ENCODE measurements around the gene MYO5B. TPM values are rescaled to one million over a fixed set of nuclear protein-coding genes. Genes with fewer than 3 reads are reported as not detected.

Gene MYO5B
- total RNA-seq, 1 donor from 2014 or later: 39.1 TPM

DNA sequence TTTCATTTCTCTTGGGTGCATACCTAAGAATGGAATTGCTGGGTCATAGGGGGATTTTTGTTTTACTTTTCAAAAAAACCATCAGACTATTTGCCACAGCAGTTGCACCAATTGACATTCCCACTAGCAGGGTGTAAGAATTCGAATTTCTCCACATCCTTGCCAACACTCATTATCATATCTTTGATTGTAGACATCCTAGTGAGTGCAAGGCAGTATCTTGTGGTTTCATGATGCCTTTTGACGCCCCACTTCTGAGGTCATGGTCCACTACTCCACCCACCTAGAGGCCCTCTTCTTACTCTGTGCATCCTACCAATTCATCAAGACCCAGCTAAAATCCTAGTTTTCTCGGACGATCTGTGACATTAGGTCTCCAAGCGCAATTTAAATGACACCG is 161.9 kb downstream of the MYO5B start:
- Mint-ChIP-seq H3K36me3 (ENCODE audit: insufficient read depth) (peaks cover 9% of the 10 kb centered on the region), H3K9me3 (ENCODE audit: low read depth) (no peaks in the 10 kb centered on the region), H3K4me3 (ENCODE audit: low read depth) (no peak overlapping the region), H3K4me1 (ENCODE audit: low read depth) (peaks cover 5% of the 10 kb centered on the region), H3K27ac (no peak overlapping the region), H3K27me3 (no peaks in the 10 kb centered on the region)
- TF ChIP-seq, protein P1, sequence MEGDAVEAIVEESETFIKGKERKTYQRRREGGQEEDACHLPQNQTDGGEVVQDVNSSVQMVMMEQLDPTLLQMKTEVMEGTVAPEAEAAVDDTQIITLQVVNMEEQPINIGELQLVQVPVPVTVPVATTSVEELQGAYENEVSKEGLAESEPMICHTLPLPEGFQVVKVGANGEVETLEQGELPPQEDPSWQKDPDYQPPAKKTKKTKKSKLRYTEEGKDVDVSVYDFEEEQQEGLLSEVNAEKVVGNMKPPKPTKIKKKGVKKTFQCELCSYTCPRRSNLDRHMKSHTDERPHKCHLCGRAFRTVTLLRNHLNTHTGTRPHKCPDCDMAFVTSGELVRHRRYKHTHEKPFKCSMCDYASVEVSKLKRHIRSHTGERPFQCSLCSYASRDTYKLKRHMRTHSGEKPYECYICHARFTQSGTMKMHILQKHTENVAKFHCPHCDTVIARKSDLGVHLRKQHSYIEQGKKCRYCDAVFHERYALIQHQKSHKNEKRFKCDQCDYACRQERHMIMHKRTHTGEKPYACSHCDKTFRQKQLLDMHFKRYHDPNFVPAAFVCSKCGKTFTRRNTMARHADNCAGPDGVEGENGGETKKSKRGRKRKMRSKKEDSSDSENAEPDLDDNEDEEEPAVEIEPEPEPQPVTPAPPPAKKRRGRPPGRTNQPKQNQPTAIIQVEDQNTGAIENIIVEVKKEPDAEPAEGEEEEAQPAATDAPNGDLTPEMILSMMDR (IDR thresholded peaks at IDR 0.05; ENCODE audit: unreplicated experiment): no peak
- DNase-seq (ENCODE audit: low spot score, unreplicated experiment): no peak

DNA sequence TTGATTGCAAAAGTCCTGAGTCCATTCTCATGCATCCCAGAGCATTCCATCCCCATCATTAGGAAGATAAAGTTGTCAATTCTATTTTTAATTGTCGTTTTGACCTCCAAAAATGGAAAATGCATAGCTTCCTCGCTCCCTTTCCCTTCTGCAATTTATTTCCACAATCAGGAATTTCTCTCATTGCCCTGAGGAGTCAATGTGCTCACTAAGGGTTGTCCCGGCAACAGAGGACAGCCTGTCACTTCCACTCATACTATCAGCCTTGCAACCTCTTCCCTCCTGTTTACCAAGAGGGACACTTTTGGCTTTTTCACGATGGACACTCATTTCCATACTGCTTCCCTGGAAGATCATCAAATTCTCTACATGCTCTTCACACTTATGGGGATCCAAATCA is 164.8 kb downstream of the MYO5B start:
- Mint-ChIP-seq H3K9me3 (ENCODE audit: low read depth) (peaks cover 3% of the 10 kb centered on the region), H3K27ac (no peak overlapping the region), H3K4me3 (ENCODE audit: low read depth) (no peak overlapping the region), H3K36me3 (ENCODE audit: insufficient read depth) (peaks cover 7% of the 10 kb centered on the region), H3K4me1 (ENCODE audit: low read depth) (peaks cover 5% of the 10 kb centered on the region), H3K27me3 (no peaks in the 10 kb centered on the region)
- TF ChIP-seq, protein P1 (IDR thresholded peaks at IDR 0.05; ENCODE audit: unreplicated experiment): no peak
- no peak for DNase-seq (ENCODE audit: low spot score, unreplicated experiment)

DNA sequence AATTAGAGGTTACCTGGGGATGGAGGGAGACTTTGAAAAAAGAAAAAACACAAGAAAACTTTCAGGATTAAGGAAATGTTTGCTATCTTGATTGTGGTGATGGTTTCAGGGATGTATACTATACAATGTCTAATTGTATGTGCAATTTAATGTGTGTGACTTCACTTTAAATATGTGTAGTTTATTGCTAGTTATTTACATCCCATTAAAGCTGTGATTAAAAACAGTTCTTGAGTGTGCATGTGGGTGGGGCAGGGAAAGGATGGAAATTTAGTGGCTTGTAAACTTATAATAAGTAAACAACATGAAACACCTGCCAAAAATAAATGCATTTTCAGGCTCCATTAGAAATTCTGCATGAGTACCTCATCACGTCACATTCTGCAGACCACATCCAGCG is 167.0 kb downstream of the MYO5B start:
- peaks cover 4% of the 10 kb centered on the region for H3K9me3 Mint-ChIP-seq (ENCODE audit: low read depth)
- H3K27me3 Mint-ChIP-seq: no peaks in the 10 kb centered on the region
- TF ChIP-seq, protein P1 (IDR thresholded peaks at IDR 0.05; ENCODE audit: unreplicated experiment): no peak
- no peak for DNase-seq (ENCODE audit: low spot score, unreplicated experiment)
- no peak overlapping the region for H3K4me3 Mint-ChIP-seq (ENCODE audit: low read depth)
- peaks cover 5% of the 10 kb centered on the region for H3K4me1 Mint-ChIP-seq (ENCODE audit: low read depth)
- H3K36me3 Mint-ChIP-seq (ENCODE audit: insufficient read depth): peaks cover 2% of the 10 kb centered on the region
- no peak overlapping the region for H3K27ac Mint-ChIP-seq

DNA sequence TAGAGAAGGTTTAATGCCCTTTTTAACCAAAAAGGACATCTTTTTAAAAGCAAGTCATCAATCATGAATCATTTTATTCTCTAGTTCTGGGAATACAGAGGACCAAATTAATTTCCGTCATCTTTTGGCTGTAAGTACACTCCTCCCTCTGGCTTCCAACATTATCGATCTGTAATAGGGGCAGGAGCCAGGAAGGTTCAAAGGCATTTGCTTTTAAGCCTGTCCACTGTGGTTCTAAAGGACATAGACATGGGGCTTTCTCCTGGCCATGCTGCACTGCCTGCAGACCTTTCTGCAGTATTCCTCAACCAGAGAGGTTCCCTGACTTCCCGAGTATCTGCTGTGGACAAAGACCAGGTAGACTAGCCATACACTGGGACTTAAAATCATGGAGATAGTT is 170.5 kb downstream of the MYO5B start:
- TF ChIP-seq, protein P1 (IDR thresholded peaks at IDR 0.05; ENCODE audit: unreplicated experiment): no peak
- no peak overlapping the region for H3K27ac Mint-ChIP-seq
- no peak for DNase-seq (ENCODE audit: low spot score, unreplicated experiment)
- H3K4me1 Mint-ChIP-seq (ENCODE audit: low read depth): no peaks in the 10 kb centered on the region
- peaks cover 4% of the 10 kb centered on the region for H3K9me3 Mint-ChIP-seq (ENCODE audit: low read depth)
- H3K4me3 Mint-ChIP-seq (ENCODE audit: low read depth): no peak overlapping the region
- H3K36me3 Mint-ChIP-seq (ENCODE audit: insufficient read depth): peaks cover 2% of the 10 kb centered on the region
- H3K27me3 Mint-ChIP-seq: no peaks in the 10 kb centered on the region

DNA sequence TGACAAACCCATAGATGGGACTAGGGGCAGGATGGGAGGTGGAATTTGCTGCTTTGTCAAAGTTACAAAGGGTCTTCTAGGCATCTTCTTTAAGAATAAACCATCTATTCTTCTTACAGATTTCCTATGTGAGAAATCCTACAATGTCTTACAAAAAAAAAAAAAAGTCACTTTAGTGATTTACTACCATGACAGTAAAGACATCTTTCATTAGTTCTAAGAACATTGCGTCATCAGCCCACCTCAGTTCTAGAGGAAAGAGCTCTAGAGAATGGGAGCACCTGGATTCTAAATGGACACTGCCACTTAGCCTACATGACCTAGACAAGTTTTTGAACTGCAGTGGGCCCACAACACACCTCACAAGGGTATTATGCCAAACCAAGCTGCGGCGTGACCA is 172.0 kb downstream of the MYO5B start:
- no peak overlapping the region for H3K4me3 Mint-ChIP-seq (ENCODE audit: low read depth)
- no peaks in the 10 kb centered on the region for H3K27me3 Mint-ChIP-seq
- H3K9me3 Mint-ChIP-seq (ENCODE audit: low read depth): peaks cover 4% of the 10 kb centered on the region
- no peaks in the 10 kb centered on the region for H3K4me1 Mint-ChIP-seq (ENCODE audit: low read depth)
- no peak for DNase-seq (ENCODE audit: low spot score, unreplicated experiment)
- TF ChIP-seq, protein P1 (IDR thresholded peaks at IDR 0.05; ENCODE audit: unreplicated experiment): no peak
- peaks cover 2% of the 10 kb centered on the region for H3K36me3 Mint-ChIP-seq (ENCODE audit: insufficient read depth)
- H3K27ac Mint-ChIP-seq: no peak overlapping the region

Data from progenitor cell of endocrine pancreas (in vitro differentiated cells).